NCI-H146 treated with DMSO at 0.1 percent for 48 hours (cell line): Measurements from ENCODE around the gene SENP5.

Source experiments
- DNase-seq: peaks from one replicate; lab custom pipeline; 2025; ENCODE audit not compliant: unreplicated experiment; lab: John Stamatoyannopoulos, UW

The SENP5 gene

DNA sequence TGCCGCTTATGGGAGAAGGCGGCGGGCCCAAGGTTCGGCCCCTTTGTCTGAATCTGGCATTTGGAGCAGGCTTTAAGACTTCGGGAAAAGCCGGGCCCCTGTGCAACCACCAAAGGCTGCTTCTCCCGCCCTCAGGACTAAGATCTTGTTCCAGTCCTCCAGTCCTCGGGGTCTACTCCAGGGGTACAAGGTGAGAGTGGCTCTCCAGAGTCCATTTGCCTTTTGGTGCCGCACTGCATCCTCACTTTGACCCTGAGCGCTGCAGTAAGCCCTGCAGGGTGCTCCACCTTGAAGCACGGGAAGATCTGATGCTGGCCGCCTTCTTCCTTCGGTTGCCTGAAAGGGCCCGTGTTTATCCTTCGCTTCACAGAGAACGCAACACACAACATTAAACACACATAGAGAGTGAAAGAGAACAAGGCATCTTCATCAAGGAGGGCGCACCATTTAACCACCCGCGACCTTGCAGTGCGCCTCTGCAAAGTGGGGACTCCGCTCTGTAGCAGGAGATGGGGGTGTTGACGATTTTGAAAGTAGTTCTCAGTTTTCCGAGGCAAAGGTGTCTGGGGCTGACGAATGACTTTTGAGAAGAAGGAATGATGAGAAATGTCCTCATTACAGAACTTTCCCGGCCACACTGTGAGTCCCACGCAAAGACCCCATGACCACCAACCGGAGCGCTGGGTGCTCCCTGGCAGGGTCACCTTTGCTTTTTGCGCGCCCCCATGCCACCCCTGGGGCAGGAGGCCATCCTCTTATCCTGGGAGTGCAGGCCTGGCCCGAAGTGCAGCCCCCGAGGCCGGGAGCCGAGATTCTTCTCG is 99.9 kb downstream of the SENP5 start:
- no peak for DNase-seq

DNA sequence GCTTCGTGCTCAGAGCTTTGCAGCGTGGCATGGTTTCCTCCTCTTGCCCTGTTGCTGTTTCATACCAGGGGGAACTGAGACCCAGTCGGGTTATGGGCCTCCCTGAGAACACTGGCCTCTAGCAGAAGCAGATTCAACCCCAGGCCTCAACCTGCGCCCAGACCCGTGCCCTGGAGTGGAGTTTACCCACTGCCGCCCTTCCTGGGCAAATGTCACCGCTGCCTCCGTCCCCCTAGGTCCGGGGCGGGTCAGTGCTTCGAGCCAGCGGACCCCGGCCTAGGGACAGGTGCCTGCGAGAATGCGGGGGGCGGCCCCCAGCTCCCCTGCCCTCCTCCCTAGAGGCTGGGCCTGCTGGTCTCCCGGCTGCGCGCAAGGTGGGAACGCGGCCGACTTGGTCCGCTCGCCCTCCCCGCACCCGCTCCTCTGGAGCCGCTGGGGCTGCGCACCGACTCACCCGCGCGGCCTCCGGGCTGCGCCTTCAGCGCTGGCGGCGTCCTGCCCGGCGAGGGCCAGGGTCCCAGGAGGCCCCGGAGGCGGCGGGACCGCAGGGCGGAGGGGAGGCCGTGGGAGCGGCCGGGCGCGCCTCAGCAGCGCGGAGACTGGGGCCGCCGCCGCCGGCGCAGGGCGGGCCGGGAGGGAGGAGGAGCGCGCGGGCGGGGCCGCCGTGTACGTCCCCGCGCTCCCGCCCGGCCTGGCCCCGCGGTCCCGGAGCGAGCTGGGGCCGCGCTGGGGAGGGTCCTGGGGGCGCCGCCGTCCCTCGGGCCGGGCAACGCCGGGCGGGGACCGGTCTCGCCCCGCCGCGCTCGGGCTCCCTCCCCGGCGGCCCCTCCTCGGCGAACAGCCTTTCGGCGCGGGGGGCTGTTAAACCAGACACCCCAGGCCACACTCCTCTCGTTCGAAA is 100.8 kb downstream of the SENP5 start, which contains the start of gene PIGZ:
TSS of gene PIGZ (minus strand) at position 601 of the 901 bp plus-strand sequence. CDS start 16,802 bp downstream, outside the sequence.
- peak; percentile 37 for DNase-seq

DNA sequence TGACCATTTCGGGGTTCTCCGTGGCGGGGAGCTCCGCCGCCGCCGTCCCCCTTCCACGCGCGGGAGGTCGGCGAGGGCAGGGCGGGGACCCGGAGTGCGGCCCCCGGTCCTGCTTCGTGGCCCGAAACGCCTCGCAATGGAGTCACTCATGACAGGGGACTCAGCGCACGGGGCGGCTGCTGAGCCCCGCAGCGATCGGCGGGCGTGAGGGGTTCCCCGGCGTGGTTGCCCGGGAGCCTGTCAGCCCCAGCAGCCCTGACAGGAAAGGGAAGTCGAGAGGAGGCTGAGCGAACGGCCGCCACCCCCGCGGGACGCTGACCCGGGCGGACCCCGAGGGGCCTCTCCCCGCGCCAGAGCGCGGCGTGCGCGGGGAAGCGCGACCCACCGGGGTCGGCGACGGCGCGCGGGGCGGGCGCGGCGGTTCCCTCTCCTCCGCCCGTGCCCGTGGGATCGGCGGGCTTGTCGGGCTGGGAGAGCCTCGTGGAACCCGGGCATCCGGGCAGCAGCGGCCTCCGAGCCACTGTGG is 101.5 kb downstream of the SENP5 start:
- peak; percentile 11 for DNase-seq

DNA sequence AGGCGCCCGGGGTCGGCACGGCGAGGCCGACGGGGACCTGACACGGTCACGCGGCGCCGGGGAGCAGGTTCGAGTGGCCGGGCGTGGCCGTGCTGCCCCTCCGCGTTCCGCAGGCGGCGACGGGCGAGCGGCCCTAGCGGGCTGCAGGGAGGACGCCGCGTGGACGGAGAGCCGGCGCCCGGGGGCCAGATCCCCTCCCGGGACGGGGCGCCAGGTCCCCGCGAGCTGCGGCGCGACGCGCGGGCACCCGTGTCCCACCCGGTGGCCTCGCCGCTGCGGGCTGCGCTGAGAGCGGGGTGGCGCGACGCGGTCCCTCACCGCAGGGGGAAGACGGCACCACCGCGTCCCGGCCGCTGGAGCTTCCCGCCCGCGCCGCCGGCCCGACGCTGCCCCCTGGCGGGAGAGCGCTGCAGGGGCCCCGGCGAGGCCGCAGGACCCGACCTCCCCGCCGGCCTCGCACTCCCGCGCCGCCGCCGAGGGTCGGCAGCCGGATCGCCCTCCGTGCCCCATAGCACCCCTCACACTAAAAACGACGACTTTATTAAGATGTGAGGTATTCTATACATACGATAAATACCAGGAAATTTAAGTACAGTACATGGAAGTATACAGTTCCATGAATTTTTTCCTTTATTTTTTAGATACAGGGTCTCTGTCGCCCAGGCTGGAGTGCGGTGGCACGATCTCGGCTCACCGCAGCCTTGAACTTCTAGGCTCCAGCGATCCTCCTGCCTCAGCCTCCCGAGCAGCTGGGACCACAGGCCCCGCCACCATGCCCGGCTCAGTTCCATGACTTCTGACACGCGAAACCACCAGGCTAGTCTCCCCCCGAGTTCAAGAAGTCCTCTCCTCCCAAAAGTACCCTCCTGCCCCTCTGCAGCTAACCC is 102.2 kb downstream of the SENP5 start:
- DNase-seq: peak; percentile 35

DNA sequence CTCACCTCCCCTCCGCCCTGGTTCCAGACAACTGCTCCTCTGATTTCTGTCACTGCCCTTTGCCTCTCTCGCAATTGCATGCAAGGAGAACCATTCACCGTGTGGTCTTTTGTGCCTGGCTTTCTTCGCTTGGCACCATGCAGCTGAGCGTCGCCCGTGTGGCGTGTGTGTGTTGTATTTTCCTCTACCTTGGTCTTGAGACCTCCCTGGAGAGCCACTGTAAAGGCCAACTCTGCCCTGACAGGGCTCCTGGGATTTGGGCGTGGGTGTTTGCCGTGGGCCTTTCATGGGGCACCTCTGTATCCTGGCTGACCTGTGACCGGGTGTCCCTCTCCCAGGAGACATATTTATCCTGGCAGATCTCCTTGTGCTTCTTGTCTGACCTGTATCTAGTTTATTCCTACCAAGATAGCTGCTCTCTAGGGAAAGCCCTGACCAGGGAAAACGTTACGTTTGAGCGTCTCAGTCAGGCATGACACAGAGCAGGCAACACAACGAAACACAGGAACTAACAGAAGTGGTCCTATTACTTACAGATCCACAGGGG is 102.9 kb downstream of the SENP5 start:
- DNase-seq: no peak

DNA sequence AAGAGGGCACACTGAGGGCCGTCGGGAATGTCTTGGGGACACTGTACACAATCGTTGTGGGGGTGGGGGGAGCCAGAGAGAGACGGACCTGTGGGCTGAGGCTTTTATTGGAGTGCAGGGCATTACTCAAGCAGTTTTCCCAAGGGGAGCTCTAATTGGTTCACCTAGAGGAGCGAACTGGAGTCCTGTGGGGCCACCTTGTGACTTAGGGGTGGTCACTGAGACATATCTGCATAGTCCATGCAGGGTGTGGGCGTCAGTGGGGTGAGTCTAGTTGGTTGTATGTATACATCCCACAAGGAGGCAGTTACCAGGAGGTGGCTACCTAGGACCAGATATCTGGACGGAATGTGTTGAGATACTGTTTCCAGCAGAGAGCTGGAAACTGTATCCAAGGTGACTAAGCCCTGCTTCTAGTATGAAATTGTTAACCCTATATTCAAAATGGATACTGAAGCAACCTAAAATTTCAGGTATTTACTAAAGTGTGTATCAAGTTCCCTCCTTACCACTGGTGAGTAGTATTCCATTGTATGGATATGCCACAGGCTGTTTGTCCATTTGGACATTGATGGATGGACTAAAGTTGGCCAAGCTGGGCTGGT is 103.5 kb downstream of the SENP5 start:
- DNase-seq: no peak

DNA sequence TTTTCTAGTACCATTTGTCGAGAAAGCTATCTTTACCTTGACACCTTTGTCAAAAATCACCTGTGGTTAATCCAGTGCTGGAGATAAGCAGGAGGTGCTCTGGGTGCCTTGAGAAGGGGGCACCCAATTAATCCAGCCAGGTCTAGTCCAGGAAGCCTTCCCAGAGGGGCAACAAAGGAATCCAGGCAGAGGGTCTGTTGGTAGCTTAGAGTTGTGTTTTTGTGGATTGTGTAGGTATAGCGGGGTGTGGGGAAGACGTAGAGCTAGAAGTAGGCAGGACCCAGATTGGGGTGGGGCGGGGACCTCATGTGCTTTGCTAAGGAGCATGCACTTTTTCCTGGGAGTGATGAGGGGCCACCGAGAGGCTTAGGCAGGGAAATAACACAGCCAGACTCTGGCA is 106.9 kb downstream of the SENP5 start:
- DNase-seq: no peak

DNA sequence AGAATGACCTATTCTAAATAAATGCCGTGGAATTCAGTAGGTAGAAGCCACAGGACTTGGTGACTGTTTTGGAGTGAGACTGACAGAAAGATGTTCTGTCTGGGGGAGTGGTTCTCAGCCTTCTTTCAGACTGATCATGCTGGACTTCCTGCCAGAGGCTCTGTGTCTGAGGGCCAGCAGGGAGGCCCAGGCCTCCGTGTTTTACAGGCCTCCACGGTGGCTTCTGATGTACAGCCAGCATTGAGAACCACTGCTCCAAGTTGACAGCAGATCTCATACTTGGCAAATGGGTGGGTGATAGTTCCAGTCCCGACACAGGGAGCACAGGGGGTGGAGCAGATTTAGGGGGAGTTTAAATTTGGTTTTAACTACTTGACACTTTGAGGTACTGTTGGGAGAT is 107.6 kb downstream of the SENP5 start:
- DNase-seq: no peak

DNA sequence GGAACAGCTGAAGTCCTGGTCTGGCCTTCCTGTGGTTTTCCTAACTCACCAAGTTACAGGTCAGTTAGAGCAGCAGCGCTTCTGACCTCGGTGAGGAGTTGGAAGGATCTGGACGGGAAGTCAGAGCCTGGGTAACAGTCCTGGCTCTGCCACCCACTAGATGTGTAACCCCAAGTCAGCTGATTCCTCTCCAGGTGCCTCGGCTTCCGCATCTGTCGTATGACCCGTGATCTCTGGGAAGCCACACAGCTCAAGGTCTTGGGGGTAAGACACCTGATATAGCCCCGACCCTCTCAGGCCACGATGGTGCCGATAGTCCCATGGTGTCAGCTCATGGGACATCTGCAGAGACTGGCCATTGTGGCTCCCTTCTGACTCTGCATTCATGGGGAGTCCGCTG is 109.2 kb downstream of the SENP5 start:
- no peak for DNase-seq

DNA sequence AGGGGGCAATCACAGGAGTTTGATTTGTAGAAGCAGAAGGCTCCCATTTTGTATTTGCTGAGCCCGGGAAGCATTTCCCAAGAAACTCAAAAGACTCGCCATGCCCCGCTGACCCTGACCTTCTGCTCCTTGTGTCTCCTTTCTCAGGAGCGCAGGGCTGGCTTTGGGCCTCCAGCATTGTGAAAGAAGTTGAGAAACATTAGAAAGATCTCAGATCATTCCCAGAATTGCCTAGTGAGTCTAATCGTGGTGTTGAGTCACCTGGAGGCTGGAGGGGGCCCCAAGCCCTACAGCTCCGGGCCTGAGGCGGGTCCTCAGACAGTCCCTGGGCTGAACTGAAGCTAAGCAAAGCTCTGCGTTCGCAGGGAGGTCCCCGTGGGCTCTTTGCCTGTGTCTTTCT is 111.8 kb downstream of the SENP5 start:
- DNase-seq: no peak

DNA sequence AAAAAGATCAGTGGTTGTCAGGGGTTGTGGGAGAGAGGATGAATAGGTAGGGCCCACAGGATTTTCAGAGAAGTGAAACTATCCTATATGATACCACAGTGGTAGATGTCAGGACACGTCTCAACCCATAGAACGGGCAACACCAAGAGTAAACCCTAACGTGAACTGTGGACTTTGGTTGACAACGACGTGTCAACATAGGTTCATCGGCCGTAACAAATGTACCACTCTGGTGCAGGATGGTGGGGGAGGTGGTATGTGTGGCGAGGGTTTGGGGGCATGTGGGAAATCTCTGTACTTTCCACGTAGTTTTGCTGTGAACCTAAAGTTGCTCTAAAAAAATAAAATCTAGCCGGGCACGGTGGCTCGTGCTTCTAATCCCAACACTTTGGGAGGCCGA is 113.9 kb downstream of the SENP5 start:
- DNase-seq: no peak

DNA sequence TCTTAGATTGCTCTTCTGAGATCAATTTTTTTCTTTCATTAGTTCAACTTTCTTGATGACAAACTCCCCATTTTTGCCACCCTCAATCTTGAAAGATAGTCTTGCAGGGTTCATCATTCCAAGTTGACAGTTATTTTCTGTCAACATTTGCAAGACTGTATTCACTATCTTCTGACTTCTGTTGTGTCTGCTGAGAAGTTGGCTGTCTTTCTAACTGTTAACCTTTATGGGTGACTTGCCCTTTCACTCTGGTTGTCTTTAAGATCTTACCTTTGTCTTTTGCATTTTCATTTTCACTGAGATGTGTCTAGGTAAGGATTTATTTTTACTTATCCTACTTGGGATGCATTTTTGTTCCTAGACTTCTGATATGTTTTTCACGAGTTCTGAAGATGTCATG is 115.5 kb downstream of the SENP5 start:
- no peak for DNase-seq
